Panc1 (cell line): ENCODE results near the gene RNF224. TPM values are rescaled to one million over a fixed set of nuclear protein-coding genes. Genes with fewer than 3 reads are reported as not detected.
A peak's percentile ranks its signal among the peaks of the same experiment; 100 is the strongest.

Experiments
- ATAC-seq: fragments of 200-7000 bp; cut with Tn5 transposase; 2 replicates; pipeline ENCODE4 v1.9.1; 2020; ENCODE audit warnings: mild to moderate bottlenecking, moderate library complexity
- BruUV-seq: library from RNA; stranded (reverse); fragments of 400-500 nt; replicated peaks from 2 replicates; lab custom pipeline; 2021; lab: Mats Ljungman, UMichigan
- CTCF ChIA-PET: fragments of 300-600 bp; sonication (Branson Sonifier 250); formaldehyde crosslinking; loops from one replicate; lab custom pipeline; 2022; ENCODE audit warnings: antibody characterized with exemption; lab: Charles Lee
- POLR2A ChIA-PET: fragments of 300-600 bp; sonication (Branson Sonifier 250); formaldehyde crosslinking; loops from one replicate; lab custom pipeline; 2022; ENCODE audit warnings: antibody characterized with exemption; lab: Charles Lee
- DNase-seq: peaks from one replicate; pipeline ENCODE4 v3.0.0-alpha.2; 2010; ENCODE audit warnings: low read depth, low spot score
- H3K27ac ChIP-seq: 2 replicates; pipeline ENCODE4 v1.5.1; 2011; ENCODE audit warnings: mild to moderate bottlenecking, low read length, inconsistent platforms
- H3K27me3 ChIP-seq: fragments of 200-500 bp; sonication (Bioruptor generic); 2 replicates; pipeline ENCODE4 v1.6.0; 2014; ENCODE audit warnings: low read length, inconsistent platforms; ENCODE audit not compliant: control insufficient read depth, insufficient read depth
- H3K36me3 ChIP-seq: fragments of 200-500 bp; sonication (Bioruptor generic); 2 replicates; pipeline ENCODE4 v1.5.1; 2014; ENCODE audit warnings: inconsistent platforms, mild to moderate bottlenecking, low read length, moderate library complexity; ENCODE audit not compliant: control insufficient read depth, insufficient read depth
- H3K4me1 ChIP-seq: 2 replicates; pipeline ENCODE4 v1.5.1; 2011; ENCODE audit warnings: inconsistent platforms, mild to moderate bottlenecking, low read length, moderate library complexity; ENCODE audit not compliant: control insufficient read depth, insufficient read depth
- H3K4me3 ChIP-seq, 2 experiments: 2 replicates each; pipeline ENCODE4 v1.5.1; 2011 to 2012; ENCODE audit warnings: low read depth in 2 of 2, low read length in 2 of 2, mild to moderate bottlenecking in 2 of 2, inconsistent platforms in 1 of 2, moderate library complexity in 1 of 2
- H3K9me3 ChIP-seq: fragments of 200-500 bp; sonication (Bioruptor generic); 2 replicates; pipeline ENCODE4 v1.5.1; 2014; ENCODE audit warnings: low read depth, mild to moderate bottlenecking, inconsistent platforms, low read length, moderate library complexity; ENCODE audit not compliant: control insufficient read depth, insufficient read depth
- POLR2AphosphoS5 ChIP-seq: IDR thresholded peaks from 2 replicates; pipeline ENCODE4 v1.6.1; 2012; ENCODE audit warnings: mild to moderate bottlenecking, low read depth, low read length, moderate library complexity
- SIN3A ChIP-seq: IDR thresholded peaks from 2 replicates; pipeline ENCODE4 v1.6.1; 2012; ENCODE audit warnings: low read depth, mild to moderate bottlenecking, low read length, moderate library complexity, borderline replicate concordance; ENCODE audit not compliant: insufficient read depth
- TCF7L2 ChIP-seq: IDR thresholded peaks from 2 replicates; pipeline ENCODE4 v1.6.1; 2011; ENCODE audit warnings: mild to moderate bottlenecking, low read depth, low read length, inconsistent platforms
- in situ Hi-C: cut with HindIII; loops from 2 replicates; pipeline ENCODE4 v1.10.0; 2016; ENCODE audit warnings: low sequenced_read_pairs, low pct_unique_long_range_greater_than_20kb
- intact Hi-C: fragments of 100-400 bp; cut with micrococcal nuclease; formaldehyde crosslinking; loops from one replicate; pipeline ENCODE4 v1.10.0; 2022; ENCODE audit not compliant: unreplicated experiment
- total RNA-seq: library from RNA; stranded (reverse); gene quantifications from one replicate; pipeline ENCODE4 v1.2.1, GENCODE V29; 2021; ENCODE audit not compliant: unreplicated experiment
- TF ChIP-seq, protein P1 (sequence below): fragments of 450-650 bp; IDR thresholded peaks from 2 replicates; pipeline ENCODE4 v1.5.1; 2017; ENCODE audit warnings: mild to moderate bottlenecking
- TF ChIP-seq, protein P2 (sequence below), 2 experiments: IDR thresholded peaks; 2 replicates each; pipeline ENCODE4 v1.6.1; 2011 to 2012; ENCODE audit warnings: low read depth in 2 of 2, control low read depth in 1 of 2, low read length in 1 of 2, mild to moderate bottlenecking in 1 of 2, moderate library complexity in 1 of 2; ENCODE audit not compliant: insufficient read depth in 1 of 2

RNF224 gene
- total RNA-seq, 1 experiment from 2014 or later, result 0.15 TPM

DNA sequence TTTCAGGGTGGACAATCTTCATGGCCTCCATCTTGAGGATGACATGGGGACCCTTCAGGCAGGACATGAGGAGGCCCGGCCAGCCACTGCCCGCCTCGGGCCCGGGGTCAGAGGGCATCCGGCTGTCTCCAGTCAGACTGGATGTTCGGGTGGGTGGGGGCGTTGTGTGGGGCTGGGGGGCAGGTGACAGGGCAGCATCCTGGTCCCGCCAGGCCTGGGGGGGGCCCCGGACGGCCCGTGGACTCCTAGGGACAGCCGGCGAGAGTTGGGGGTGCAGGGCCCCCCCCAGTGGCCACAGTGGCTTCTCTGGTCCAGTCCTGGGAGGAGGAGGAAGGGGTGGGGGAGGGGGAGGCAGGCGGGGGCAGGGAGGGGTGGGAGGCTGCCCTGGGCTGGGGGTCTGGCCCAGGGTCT, 6.2 kb upstream of the RNF224 start:
- intact Hi-C loops (no loop called here), in situ Hi-C loops (no loop called here)
- Histone ChIP-seq H3K4me3 (no peak overlapping the region; a peak in 1 of 4 replicates), H3K27ac (no peak overlapping the region; the same call in 1 of the 2 replicates), H3K27me3 (no peaks in the 10 kb centered on the region), H3K9me3 (no peaks in the 10 kb centered on the region), H3K4me1 (peaks cover 29% of the 10 kb centered on the region), H3K36me3 (peaks cover 2% of the 10 kb centered on the region; the same call in 1 of the 2 replicates)
- CTCF ChIA-PET, result no interaction called here
- ATAC-seq (no peak), DNase-seq (no peak)
- POLR2A ChIA-PET, result no interaction called here
- no TSS peak for BruUV-seq
- TF ChIP-seq, protein P1, sequence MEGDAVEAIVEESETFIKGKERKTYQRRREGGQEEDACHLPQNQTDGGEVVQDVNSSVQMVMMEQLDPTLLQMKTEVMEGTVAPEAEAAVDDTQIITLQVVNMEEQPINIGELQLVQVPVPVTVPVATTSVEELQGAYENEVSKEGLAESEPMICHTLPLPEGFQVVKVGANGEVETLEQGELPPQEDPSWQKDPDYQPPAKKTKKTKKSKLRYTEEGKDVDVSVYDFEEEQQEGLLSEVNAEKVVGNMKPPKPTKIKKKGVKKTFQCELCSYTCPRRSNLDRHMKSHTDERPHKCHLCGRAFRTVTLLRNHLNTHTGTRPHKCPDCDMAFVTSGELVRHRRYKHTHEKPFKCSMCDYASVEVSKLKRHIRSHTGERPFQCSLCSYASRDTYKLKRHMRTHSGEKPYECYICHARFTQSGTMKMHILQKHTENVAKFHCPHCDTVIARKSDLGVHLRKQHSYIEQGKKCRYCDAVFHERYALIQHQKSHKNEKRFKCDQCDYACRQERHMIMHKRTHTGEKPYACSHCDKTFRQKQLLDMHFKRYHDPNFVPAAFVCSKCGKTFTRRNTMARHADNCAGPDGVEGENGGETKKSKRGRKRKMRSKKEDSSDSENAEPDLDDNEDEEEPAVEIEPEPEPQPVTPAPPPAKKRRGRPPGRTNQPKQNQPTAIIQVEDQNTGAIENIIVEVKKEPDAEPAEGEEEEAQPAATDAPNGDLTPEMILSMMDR, result peak; percentile 14; the same call in 1 of the 2 replicates
- TF ChIP-seq SIN3A (no peak), POLR2AphosphoS5 (no peak), TCF7L2 (no peak)
- TF ChIP-seq, protein P2, sequence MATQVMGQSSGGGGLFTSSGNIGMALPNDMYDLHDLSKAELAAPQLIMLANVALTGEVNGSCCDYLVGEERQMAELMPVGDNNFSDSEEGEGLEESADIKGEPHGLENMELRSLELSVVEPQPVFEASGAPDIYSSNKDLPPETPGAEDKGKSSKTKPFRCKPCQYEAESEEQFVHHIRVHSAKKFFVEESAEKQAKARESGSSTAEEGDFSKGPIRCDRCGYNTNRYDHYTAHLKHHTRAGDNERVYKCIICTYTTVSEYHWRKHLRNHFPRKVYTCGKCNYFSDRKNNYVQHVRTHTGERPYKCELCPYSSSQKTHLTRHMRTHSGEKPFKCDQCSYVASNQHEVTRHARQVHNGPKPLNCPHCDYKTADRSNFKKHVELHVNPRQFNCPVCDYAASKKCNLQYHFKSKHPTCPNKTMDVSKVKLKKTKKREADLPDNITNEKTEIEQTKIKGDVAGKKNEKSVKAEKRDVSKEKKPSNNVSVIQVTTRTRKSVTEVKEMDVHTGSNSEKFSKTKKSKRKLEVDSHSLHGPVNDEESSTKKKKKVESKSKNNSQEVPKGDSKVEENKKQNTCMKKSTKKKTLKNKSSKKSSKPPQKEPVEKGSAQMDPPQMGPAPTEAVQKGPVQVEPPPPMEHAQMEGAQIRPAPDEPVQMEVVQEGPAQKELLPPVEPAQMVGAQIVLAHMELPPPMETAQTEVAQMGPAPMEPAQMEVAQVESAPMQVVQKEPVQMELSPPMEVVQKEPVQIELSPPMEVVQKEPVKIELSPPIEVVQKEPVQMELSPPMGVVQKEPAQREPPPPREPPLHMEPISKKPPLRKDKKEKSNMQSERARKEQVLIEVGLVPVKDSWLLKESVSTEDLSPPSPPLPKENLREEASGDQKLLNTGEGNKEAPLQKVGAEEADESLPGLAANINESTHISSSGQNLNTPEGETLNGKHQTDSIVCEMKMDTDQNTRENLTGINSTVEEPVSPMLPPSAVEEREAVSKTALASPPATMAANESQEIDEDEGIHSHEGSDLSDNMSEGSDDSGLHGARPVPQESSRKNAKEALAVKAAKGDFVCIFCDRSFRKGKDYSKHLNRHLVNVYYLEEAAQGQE (IDR thresholded peaks at IDR 0.05; ENCODE audit: insufficient read depth in 1 of 2, low read depth in 2 of 2, low read length in 1 of 2), result no peak

DNA sequence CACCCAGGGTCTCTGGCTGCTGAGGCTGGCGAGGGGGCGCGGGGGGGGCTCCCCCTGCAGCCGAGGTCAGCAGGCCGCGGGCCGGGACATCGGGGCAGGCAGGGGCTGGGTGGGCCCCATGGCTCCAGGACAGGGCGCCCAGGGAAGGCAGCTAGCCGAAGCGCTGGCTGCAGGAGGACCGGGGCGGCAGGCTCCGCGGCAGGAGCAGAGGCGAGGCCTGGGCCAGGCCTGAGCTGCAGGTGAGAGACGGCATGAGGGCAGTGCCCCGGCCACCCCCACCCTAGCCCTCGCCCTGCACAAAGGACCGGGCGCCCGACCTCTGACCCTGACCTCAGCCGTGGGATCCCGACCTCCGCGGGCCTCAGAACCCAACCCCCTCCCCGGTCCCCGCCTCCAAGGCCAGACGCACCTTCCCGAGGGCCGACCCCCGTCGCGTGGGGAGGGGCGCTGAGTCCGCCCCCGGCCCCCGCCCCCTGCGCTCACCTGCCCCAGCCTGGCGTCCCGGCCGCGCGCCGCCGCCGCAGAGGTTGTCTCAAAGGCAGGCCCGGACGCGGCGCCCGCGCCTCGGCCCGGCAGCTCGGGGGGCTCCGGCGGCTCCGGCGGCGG, 5.7 kb upstream of the RNF224 start:
- ChIA-PET POLR2A (no interaction called here), CTCF (no interaction called here)
- H3K36me3 ChIP-seq, result peaks cover 2% of the 10 kb centered on the region; the same call in 1 of the 2 replicates
- in situ Hi-C loops (no loop called here), intact Hi-C loops (no loop called here)
- DNase-seq, result no peak
- BruUV-seq, result no TSS peak
- TF ChIP-seq TCF7L2 (no peak), SIN3A (no peak), POLR2AphosphoS5 (no peak)
- TF ChIP-seq, protein P2 (IDR thresholded peaks at IDR 0.05; ENCODE audit: insufficient read depth in 1 of 2, low read depth in 2 of 2, low read length in 1 of 2), result no peak
- TF ChIP-seq, protein P1, result no peak
- peaks cover 25% of the 10 kb centered on the region for H3K4me1 ChIP-seq
- no peaks in the 10 kb centered on the region for H3K9me3 ChIP-seq
- no peaks in the 10 kb centered on the region for H3K27me3 ChIP-seq
- no peak for ATAC-seq
- no peak overlapping the region for H3K27ac ChIP-seq
- H3K4me3 ChIP-seq, result peak overlapping the region; percentile 23 to 67; a peak in 3 of 4 replicates
